Epithelial cell of esophagus (primary cell): ENCODE measurements around the gene SURF2.

Experiments
- DNase-seq: peaks from one replicate; pipeline ENCODE4 v3.0.0; 2010; ENCODE audit warnings: low read depth
- H3K4me3 ChIP-seq: 2 replicates; pipeline ENCODE4 v1.5.1; 2011; ENCODE audit warnings: mild to moderate bottlenecking, low read length, control low read depth
- TF ChIP-seq, protein P1 (sequence below): IDR thresholded peaks from 2 replicates; pipeline ENCODE4 v1.5.1; 2011; ENCODE audit warnings: low read depth, mild to moderate bottlenecking, low read length, control low read depth, inconsistent platforms; ENCODE audit not compliant: insufficient read depth; ENCODE audit errors: missing control alignments

The SURF2 gene

DNA sequence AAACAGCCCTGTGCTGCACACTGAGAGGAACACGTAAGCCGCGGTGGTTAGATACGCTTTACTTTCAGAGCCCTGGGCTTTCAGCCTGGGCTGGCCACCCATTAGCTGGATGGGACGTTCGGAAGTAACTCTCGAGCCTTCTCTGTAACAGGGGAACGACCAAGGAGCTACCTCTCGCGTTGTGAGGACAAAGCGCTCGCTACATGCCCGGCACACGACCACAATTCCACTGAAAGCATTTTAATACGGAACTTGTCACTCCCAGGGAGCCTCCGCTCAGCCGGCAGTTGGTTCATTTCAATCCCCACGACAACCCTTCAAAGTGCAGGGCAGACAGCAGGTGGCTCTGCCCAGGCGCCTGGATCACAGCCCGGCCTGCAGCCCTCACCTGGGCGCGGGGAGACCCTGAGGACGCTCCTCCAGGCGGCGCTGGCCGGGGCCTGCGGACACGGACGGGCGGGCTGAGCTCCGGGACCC lies 431 bp upstream of the SURF2 start:
- H3K4me3 ChIP-seq: peak overlapping the region; percentile 84
- TF ChIP-seq, protein P1, sequence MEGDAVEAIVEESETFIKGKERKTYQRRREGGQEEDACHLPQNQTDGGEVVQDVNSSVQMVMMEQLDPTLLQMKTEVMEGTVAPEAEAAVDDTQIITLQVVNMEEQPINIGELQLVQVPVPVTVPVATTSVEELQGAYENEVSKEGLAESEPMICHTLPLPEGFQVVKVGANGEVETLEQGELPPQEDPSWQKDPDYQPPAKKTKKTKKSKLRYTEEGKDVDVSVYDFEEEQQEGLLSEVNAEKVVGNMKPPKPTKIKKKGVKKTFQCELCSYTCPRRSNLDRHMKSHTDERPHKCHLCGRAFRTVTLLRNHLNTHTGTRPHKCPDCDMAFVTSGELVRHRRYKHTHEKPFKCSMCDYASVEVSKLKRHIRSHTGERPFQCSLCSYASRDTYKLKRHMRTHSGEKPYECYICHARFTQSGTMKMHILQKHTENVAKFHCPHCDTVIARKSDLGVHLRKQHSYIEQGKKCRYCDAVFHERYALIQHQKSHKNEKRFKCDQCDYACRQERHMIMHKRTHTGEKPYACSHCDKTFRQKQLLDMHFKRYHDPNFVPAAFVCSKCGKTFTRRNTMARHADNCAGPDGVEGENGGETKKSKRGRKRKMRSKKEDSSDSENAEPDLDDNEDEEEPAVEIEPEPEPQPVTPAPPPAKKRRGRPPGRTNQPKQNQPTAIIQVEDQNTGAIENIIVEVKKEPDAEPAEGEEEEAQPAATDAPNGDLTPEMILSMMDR: peak; percentile 3
- DNase-seq: peak; percentile 32

DNA sequence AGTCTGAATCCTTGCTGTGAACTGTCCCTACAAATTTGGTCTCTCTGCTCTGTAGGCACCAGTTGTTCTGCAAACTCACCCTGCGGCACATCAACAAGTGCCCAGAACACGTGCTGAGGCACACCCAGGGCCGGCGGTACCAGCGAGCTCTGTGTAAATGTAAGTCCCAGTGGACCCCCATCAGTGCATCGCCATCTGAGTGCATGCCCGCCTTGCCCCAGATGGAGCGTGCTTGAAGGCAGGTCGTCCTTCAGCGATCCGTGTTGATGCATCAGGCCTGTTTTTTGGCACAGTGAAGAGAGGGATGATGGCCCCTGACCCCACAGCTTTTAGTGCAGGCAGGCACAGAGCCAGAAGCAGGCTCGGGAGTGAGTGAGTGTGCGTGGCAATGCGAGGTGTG lies 1.3 kb downstream of the SURF2 start:
- H3K4me3 ChIP-seq: peak overlapping the region; percentile 69
- TF ChIP-seq, protein P1: no peak
- no peak for DNase-seq

DNA sequence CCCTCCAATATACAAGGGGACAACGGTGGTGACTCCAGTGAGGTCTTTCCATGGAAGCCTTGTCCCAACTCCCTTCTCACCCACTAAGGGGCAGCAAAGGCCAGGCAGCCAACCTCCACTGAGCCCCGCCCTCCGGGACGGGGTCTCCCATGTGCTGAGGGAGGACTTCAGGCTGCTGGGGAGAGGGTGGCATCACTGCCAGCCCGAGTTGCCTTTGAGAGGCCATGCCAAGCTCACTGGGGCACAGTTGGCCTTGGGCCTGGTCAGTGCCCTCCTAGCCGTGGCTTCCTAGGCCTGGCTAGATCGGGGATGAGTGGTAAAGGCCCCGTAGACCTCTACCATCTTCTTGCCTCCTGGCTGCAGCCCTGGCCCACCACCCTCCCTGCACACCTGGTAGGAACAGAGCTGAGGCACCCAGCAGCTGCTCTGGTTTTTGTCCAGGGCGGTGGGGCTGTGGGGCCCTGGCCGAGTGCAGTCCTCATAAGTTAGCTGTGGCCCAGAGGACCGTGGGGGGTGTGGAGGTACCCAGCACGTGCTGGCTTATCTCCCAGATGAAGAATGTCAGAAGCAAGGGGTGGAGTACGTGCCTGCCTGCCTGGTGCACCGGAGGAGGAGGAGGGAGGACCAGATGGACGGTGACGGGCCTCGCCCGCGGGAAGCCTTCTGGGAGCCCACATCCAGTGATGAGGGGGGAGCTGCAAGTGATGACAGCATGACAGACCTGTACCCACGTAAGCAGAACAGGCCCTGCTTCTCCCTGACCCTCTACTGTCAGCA lies 3.2 kb downstream of the SURF2 start:
- no peak for DNase-seq
- no peak overlapping the region for H3K4me3 ChIP-seq

GRCh38 chr9:133360400-133361393 lies 4.3 kb downstream of the SURF2 start:
- TF ChIP-seq, protein P1: no peak
- DNase-seq: no peak

More for the DNA sequence above, 3.2 kb downstream of the SURF2 start:
- TF ChIP-seq, protein P1: peak; percentile 45

GRCh38 chr9:133361507-133362092 lies 5.2 kb downstream of the SURF2 start:
- no peak for DNase-seq
- TF ChIP-seq, protein P1: no peak
- no peak overlapping the region for H3K4me3 ChIP-seq

More at GRCh38 chr9:133360400-133361393, 4.3 kb downstream of the SURF2 start:
- H3K4me3 ChIP-seq: no peak overlapping the region

DNA sequence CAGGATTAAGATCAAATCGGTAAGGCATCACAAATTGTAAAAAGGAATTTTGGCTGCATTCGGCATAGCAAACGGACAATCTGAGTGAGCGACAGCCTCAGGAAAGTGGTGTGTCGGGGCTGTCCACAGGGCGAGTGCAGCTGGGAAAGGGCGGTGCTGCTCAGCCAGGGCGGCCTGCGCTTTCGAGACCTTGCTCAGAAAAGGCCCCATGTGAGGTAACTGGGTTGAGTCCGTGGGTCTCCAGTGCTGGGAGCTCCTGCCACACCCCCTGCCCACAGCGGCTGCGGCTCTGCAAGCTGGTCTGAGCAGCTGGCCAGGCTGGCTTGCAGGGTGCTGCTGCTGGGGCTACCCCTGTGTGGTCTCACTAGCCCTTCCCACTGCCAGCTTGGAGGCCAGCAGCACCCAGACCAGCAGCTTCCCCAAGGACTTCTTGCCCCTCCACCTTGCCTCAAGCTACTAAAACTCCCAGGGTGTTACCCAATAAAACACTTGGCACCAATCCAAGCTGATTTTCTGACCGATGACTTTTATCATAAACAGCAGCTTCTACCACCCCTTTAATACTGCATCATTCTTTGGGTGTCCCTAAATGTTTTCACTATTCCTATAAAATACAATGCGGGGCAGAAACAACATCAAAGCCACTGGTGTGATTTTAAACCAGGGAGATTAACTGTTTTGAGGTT lies 6.2 kb downstream of the SURF2 start:
- H3K4me3 ChIP-seq: no peak overlapping the region
- TF ChIP-seq, protein P1: no peak
- peak; percentile 27 for DNase-seq
